GM19324 (cell line): ENCODE measurements around the gene LRRN1.
"Not testable (repeated sequence)": the region's sequence is repeated elsewhere in the genome, so short reads cannot be mapped to it uniquely, and the experiment has no call there.

Experiments used
- ATAC-seq: cut with Tn5 transposase; IDR thresholded peaks from one replicate; pipeline ENCODE4 v1.9.1; 2021; ENCODE audit warnings: mild to moderate bottlenecking, moderate library complexity; ENCODE audit not compliant: unreplicated experiment, low FRiP score

LRRN1 gene

DNA sequence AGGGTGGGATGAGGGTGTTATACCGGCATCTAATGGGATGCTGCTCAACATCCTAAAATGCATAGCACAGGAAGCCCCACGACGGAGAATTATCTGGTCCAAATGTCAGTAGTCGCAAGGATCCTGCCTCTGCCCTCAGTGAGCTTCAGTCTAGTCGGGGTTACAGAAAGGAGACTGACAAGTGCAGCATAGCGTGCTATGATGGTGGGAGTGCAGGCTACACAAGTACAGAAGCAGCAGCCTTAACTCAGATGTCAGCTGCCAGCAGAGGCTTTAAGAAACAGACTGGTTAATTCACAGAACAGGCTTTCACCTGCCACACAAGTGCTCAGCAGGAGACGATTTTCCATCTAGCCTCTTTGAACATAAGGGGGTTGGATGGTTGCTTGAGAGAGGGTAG, 6.9 kb downstream of the LRRN1 start:
- no peak for ATAC-seq

DNA sequence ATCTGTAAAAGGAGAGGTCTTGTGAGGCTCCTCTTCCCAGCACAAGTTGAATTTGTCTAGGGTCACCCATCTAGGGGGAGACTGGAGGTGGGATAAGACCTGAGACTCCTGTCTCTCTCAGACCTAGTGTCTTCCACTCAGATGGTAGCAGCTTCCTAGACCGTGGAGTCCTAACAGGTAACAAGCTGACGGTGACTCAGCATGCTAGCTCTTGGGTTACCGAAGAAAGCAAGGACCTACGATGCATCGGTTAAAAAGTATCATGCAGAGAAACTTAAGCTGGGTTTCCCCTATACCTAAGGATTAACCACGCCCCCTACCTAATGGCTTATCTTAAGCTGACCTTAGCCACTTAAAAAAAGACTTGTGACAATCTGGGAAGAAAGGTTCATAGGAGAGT, 7.6 kb downstream of the LRRN1 start:
- ATAC-seq: no peak

DNA sequence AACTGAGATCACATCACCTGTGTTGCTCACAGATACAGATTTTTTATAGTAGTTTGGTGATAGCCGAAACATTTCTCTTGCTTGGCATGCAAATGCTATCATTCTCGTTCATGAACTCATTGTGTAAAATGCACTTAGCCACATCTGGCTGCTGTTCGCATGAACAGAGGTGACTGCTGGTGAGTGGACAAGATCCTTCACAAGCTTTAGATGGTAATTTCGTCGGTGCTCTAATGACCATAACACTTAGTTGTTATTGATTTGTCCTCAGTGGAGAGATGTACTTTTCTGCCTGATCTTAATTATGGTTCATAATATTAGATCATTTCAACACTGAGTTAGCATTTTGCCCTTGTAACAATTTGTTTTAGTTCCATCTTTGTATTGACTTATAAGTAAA, 13.8 kb downstream of the LRRN1 start:
- no peak for ATAC-seq

DNA sequence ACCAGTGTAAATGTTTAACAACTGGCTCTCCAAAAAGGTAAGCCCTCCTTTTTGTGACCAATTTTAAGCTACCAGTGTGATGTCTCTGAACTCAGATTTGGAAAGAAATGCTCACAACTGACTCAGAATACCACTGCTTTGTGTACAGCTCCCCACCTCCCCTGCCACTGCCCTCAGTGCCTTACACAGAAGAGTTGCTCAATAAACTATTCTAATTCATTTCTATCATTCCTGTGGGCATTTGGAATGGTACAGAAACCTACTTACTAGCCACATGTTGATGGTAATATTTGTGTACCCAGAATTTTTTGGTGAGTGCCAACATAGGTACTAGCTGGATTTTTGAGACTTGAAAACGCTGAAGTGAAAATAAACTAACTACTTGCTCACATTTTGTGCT, 16.0 kb downstream of the LRRN1 start:
- ATAC-seq: no peak

DNA sequence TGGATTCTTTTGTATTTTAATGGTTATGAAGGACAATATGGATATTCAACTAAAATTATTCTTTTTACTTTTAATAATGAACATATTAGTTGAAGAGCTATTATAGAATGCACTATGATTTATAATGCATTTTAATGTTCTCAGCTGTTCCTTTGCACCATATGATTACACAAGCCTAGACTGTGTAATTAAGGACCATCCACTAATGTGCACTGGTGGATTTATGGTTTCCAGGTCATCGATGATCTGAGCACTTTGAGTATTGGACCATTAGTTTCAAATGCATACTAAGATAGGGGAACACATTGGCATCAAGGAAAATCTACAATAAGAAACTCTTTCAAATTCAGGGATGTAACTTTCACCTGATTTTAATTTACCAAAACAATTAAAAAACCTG, 16.8 kb downstream of the LRRN1 start:
- ATAC-seq: no peak

DNA sequence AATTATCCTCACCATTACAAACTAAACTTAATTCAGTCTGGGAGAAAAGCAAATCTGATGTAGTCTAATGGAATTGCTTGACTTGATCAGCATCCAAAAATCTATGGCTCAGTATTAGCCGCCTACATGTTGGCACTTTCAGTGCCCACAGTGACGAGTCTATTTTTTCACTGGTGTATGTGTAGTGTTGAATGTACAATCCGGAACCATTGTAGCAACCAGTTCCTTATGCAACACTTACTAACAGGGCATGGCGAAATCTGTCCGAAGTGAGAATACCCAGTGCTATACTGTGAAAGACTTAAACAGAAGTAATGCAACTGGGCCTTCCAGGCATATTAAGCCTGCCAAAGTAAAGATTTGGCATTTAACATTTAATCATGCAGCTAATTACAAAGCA, 18.6 kb downstream of the LRRN1 start:
- no peak for ATAC-seq

DNA sequence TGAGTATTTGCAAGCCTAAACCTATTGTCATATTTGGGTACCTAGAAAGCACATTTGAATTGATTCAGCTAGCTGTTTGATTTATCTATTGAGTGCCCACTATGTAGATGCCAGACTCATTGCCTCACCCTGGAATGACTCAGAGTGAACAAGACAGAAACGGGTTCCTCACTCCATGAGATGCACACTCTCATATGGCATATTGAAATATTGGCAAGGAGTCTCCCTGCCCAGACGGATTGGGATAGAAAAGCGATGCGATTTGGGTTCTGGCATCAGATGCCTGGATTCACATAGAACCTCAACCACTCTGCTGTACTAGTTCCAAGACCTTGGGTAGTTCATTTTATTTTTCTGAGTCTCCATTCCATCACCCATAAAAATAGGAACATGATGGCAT, 22.5 kb downstream of the LRRN1 start:
- no peak for ATAC-seq

DNA sequence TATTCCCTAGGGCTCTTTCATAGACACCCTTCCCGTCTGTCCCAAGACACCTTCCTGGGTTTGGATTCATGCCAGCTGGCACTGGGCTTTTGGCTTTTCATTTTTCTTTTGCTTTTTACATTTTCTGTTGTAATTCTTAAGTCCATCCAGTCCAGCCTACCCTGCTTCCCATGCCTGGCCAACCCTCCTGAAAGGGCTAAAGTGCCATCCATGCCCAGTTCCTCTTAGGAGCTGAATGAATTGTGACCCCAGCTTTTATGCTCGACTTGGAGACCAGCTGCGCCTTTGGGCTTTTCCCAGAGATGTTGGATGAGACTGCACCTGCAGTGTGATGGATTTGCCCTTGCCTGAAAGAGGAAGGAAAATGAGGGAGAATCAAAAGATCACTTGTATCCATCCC, 25.8 kb downstream of the LRRN1 start:
- ATAC-seq: no peak

DNA sequence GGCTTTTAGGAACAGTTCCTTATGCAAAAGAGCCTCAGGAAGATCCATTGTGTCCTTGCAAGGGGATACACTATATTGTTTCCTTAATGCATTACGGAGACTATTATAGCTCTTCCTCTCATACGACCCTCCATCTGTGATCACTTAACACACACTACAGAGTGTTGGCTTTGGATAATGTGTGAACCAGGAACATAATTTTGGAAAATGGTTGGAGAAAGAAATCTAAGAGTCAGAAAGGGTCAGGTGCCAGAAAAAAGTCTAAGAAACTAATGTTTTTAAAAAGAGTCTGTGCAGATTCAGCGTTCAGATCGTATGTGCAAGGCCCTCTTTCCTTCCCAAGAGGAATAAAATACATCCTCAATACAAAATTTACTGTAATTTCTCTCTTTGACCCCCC, 27.3 kb downstream of the LRRN1 start:
- no peak for ATAC-seq

DNA sequence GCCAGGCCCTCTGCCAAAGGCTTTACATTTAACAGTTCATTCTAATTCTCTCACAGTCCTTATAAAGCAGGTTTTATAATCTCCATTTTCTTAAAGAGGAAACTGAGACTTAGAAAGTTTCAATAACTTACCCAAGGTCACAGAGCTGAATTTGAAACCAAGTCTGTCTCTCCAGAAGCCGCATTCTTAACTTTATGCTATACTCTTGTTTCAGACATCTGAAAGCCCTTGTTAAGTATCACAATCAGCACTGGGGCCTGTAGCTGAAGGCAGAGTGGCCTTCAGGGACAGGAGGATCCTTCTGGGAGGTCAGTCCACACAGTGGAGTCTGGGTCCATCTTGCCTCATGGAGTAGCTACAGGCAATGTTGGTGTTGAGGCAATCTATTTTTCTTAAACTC, 27.9 kb downstream of the LRRN1 start:
- ATAC-seq: no peak

DNA sequence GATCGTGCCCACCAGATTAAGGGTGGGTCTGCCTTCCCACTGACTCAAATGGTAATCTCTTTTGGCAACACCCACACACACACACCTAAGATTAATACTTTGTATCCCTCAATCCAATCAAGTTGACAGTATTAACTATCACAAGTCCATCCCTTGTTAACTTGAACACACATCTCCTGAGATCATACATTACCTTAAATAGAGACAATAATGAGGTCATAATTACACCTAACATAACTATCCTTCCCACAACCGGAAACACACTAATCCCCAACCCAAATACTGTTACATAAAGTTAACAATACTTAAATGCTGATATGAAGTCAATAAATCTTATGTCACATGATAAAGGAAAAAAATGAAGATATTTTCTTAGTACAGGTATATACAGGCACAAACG, 29.2 kb downstream of the LRRN1 start:
- ATAC-seq: not testable (repeated sequence)

DNA sequence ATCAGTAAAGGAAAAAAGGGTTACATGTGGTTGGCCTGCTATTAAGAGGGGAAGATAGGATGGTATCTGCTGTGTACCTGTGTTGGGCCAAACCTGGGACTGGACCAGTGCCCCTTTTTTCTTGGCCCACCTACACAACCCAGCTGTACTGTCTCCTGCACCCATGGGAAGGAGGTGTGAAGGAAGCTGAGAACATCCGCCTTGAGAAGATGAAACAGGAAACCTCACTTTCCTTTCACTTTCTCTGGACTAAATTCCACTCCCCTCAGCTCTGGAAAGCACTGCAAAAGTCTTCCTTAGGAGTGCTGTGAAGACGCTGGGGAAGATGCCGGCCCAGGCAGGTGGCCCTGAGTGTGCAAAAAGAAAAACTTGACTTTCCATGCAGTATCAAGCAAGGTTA, 37.6 kb downstream of the LRRN1 start:
- ATAC-seq: no peak

DNA sequence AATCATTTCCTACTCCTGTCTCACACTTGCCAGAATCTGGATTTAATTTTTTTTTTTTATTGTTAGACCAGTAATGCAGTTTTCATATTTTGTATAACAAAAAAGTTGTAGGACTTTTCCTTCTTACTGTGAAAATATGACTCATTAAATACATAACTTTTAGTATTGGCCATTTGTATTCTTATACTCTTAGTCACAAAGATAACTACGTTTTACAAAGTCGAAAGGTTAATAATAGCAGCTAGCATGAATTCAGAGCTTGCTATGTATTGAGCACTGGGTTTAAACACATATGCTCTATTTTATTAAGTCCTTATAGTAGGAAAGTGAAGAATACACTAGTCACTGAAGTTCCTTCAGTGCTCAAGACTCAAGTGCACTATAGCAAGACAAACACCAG, 43.1 kb downstream of the LRRN1 start:
- no peak for ATAC-seq

DNA sequence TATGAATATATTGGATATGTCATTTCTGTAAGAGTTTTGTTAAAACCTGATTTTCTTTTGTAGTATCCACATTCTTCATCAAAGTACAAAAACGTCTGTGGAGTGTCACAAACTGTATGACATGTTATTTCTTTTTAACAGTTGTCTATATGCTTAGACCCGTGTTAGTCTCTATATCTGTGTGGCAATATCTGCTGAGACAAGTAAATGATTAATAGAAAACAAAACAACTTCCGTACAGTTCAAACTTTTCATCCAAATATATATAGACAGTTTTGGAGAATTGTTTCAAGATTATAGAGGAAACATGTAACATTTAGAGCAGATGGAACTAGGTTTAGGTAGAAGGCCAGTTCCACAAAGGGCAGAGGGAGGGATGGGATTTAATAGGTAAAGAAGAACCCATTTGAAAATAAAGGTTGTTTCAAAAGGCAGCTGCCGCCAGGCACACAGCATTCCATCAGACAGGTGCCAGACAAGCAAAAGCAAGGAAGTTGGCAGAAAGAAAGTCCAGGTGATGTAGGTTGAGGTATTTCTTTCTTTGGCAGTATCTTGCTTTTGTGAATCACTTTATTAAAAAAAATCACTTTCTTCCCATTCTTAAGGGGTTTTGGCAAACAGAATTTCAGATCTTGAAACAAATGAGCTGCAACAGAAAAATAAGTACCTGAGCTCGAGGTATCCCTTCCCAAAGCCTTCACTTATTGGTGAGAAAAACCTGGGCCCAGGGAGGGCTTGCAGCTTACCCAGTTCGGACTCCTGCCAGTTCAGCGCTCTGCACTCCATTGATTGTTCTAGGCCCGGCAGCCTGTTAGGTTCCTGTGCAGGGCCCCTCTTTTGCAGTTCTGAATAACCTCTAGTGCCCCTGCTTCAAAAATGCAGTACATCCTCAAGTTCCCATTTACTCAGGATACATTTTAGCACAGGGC, 49.0 kb downstream of the LRRN1 start:
- ATAC-seq: no peak

DNA sequence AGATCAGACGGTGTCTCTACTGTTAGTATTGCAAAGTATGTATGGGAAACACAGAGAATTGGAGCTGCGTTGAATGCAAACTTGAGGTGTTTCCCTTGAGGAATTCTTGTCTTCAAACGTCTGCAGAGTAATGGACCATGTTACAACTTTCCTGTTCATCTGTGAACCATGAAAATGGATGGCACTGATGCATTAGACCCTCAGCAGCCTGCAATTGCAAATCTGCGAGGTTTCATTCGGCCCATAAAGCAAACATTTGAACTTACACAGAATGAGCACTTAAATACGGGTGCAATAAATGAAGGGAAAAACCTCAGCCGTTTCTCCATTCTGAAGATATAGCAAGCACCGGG, 49.7 kb downstream of the LRRN1 start:
- no peak for ATAC-seq

DNA sequence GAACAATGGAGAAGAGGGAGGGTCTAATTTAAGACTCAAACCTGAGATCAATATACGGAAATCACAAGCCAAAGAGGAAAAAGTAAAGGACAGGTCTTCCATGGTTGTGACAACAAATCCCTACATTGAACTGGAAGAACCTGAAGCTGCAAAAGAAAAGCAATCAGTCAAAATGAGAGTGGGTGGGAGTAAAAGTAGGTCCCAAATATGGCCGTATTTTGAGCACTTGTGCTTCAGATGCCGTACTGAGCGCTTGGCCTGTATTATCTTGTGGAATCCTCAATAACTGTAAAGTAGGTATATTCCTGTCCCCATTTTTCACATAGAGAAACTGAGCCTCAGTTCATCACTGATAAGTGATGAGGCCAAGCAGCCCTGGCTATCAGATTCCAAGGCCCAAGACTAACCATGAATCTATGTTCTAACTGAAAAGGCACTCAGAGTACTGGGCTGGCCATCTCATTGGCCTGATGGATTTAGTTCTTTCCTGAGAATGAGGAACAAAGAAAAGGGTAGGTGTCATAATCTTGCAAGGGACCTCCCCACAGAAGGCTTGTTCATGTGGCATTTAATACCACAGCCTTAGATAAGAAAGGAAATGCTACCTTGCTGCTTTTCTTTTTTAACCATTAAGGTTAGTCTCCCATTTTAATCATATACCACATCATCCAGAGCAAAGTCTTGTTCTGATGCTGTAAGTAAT, 52.5 kb downstream of the LRRN1 start:
- ATAC-seq: no peak

DNA sequence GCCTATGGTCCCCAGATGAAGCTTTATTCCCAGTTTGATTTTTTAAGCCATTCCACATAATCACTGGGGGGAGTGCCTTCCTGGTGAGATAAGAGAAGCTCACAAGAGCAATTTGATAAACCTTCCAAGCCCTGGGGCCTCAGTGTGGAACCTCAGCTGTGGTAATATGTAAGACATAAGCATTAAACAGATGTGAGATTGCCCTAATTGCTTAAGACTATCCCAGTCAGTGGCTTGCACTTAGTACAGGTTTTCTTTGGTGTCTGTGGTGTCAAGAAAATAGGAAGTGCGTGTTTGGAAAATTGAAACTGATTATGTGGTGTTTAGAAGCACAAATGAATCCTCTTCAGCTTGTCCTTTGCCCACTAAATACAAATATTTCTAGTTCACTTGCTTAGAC, 54.3 kb downstream of the LRRN1 start:
- ATAC-seq: no peak

DNA sequence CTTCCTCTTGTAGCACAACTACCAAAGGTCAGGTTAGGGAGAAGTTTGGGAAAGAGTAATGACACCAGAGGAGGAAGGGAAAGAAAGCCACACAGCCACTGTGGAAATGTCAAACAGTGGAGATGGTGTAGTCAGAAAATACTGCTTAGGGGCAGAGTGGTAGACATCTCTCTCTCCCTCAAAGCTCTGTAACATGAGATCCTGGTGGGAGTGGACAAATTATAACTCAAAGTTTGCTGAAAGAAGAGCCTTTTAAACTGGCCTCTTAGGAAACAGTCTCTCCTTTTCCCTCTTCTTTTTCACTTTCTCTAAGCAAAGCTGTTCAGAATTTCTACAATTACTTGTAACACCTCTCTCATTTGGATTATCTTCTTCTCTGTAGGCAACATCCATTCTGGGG, 55.8 kb downstream of the LRRN1 start:
- ATAC-seq: no peak

DNA sequence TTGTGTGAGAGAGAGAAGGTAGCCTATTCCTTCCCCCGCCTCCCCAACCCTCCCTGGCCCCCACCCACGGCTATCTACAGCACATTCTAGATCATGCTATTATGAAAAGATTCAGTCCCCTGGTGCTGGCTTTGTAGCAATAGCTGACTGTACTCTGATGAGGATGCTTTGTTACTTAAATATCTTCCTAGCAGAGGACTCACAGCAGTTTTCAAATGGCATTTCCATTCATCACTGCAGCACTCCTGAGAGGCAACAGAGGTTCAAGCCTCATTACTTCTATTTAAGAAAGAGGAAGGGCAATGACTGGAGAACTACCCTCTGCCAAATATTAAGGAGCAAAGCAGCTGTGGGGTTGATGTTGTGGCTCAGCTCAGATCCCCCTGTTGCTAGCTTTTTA, 61.0 kb downstream of the LRRN1 start:
- no peak for ATAC-seq

DNA sequence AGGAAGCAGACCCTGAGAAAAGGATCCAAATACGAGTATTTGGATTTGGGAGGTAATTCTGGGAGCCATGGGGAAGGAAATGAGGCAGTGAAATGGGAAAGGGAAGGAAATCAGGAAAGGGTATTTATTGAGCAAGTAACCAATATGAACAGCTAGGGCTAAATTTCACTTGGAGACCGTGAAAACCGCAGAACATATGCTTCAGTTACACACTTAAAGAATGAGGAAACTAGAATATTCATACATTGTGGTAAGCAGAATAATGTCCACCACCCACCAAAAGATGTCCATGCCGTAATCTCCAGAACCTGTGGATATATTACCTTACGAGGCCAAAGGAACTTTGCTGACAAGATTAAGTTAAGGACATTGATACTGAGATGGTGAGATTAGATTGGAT, 63.3 kb downstream of the LRRN1 start:
- no peak for ATAC-seq

DNA sequence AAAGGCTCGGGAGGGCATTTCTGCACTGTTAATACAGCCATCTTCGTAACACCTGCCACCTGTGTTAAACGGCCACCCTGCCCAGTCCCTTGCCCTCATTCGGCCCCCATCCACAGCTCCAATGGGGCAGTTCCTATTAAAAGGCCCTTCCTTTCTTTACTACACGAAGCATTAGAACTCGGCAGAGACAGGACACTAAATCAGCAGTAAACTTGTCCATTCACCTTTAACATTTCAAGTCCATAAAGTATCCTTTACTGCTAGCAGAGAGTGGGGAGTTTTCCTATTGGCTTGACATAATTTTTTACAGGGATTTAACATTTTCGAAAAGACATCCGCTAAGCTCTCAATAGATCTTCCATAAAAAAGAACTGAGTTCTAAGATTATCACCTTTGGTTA, 76.3 kb downstream of the LRRN1 start:
- ATAC-seq: no peak

DNA sequence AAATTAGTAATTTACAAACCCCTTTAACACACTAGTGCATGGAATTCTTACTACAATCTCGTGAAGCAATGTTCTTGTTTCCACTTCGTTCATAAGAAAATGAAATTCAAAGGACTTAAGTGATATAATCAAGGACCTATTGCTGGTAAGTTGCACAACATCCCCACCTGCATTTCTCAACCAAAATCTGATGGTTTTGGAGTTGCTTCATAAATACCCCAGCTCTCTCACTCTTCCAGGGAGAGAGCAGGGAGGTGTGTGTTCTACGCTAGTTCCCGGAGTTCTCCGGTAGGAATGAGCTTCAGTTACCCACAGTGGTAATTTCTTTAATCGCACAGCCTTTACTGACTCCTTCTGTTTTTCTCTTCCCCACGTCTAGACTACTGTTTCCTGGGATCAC, 81.8 kb downstream of the LRRN1 start:
- ATAC-seq: no peak
